WERI-Rb-1 (cell line): Measurements from ENCODE around the gene ADORA2B.

Source experiments
- DNase-seq: peaks from one replicate; pipeline ENCODE4 v3.0.0-alpha.2; 2020
- H3K27ac ChIP-seq: fragments of 250-450 bp; sonication (Bioruptor Pico); 2 replicates; pipeline ENCODE4 v1.5.1; 2020; ENCODE audit warnings: mild to moderate bottlenecking, moderate library complexity
- H3K27me3 ChIP-seq: fragments of 250-450 bp; sonication (Bioruptor Pico); 2 replicates; pipeline ENCODE4 v1.5.1; 2021; ENCODE audit warnings: mild to moderate bottlenecking, low read depth, moderate library complexity; ENCODE audit not compliant: insufficient read depth, severe bottlenecking
- H3K36me3 ChIP-seq: fragments of 250-450 bp; sonication (Bioruptor Pico); 2 replicates; pipeline ENCODE4 v1.5.1; 2020; ENCODE audit warnings: mild to moderate bottlenecking, moderate library complexity
- H3K4me3 ChIP-seq: 2 replicates; pipeline ENCODE4 v1.5.1; 2011; ENCODE audit warnings: low read depth, mild to moderate bottlenecking, control low read depth, low read length
- H3K9me3 ChIP-seq: fragments of 250-450 bp; sonication (Bioruptor Pico); 2 replicates; pipeline ENCODE4 v1.5.1; 2021; ENCODE audit warnings: mild to moderate bottlenecking, moderate library complexity; ENCODE audit not compliant: severe bottlenecking
- TF ChIP-seq, protein P1 (sequence below): IDR thresholded peaks from 2 replicates; pipeline ENCODE4 v1.5.1; 2011; ENCODE audit warnings: low read depth, mild to moderate bottlenecking, control low read depth, inconsistent platforms, low read length

ADORA2B gene

GRCh38 chr17:15926039-15926740 is 18.7 kb upstream of the ADORA2B start:
- TF ChIP-seq, protein P1, sequence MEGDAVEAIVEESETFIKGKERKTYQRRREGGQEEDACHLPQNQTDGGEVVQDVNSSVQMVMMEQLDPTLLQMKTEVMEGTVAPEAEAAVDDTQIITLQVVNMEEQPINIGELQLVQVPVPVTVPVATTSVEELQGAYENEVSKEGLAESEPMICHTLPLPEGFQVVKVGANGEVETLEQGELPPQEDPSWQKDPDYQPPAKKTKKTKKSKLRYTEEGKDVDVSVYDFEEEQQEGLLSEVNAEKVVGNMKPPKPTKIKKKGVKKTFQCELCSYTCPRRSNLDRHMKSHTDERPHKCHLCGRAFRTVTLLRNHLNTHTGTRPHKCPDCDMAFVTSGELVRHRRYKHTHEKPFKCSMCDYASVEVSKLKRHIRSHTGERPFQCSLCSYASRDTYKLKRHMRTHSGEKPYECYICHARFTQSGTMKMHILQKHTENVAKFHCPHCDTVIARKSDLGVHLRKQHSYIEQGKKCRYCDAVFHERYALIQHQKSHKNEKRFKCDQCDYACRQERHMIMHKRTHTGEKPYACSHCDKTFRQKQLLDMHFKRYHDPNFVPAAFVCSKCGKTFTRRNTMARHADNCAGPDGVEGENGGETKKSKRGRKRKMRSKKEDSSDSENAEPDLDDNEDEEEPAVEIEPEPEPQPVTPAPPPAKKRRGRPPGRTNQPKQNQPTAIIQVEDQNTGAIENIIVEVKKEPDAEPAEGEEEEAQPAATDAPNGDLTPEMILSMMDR: no peak
- H3K27me3 ChIP-seq: no peaks in the 10 kb centered on the region
- DNase-seq: no peak
- H3K4me3 ChIP-seq: no peak overlapping the region
- H3K9me3 ChIP-seq: no peaks in the 10 kb centered on the region
- no peak overlapping the region for H3K27ac ChIP-seq
- H3K36me3 ChIP-seq: no peaks in the 10 kb centered on the region

DNA sequence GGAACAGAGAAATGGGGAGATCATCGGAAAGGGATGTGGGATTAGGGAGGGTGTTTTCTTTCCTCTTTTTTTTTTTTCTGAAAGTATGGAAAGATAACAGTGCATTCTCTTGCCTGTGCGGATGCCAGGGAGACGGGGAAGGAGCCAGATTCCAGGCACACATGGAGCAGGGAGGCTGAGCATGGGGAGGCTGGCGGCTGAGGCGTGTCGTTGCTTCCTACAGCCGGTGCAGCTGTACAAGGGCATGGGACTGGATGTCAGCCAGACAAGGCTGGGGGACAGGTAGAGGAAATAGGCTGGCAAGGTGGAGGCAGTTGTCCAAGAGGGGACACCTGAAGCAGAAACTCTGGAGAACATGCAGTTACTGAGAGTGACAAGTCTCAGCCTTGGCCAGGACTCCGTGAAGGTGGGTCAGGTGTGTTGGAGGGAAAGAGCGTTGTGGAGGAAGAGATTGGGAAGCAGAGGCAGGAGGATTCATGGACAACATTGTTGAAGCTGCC is 16.6 kb upstream of the ADORA2B start:
- Histone ChIP-seq H3K36me3 (no peaks in the 10 kb centered on the region), H3K27me3 (no peaks in the 10 kb centered on the region), H3K4me3 (no peak overlapping the region), H3K9me3 (no peaks in the 10 kb centered on the region), H3K27ac (no peak overlapping the region)
- no peak for DNase-seq
- TF ChIP-seq, protein P1: no peak

DNA sequence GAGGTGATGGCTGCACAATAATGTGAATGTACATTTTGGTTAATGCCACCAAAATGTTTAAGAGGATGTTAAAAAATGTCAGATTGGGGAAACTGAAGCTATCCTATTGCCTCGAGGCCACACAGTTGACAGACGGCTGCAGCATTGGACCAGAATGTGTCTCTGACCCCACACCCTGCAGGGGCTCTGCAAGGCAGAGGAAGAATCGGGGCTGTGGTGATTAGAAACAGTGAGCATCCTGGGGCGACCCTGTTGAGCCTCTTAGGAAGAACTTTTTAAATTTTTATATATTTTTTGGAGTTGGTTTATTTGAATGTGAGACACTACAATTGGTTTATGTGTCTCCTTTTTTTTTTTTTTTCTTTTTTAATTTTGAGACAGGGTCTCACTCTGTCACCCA is 15.0 kb upstream of the ADORA2B start:
- Histone ChIP-seq H3K27me3 (no peaks in the 10 kb centered on the region), H3K4me3 (no peak overlapping the region), H3K27ac (no peak overlapping the region), H3K9me3 (no peaks in the 10 kb centered on the region), H3K36me3 (no peaks in the 10 kb centered on the region)
- DNase-seq: no peak
- TF ChIP-seq, protein P1: no peak

- no peak overlapping the region for H3K4me3 ChIP-seq
- TF ChIP-seq, protein P1: no peak
- H3K9me3 ChIP-seq: no peaks in the 10 kb centered on the region
- no peak for DNase-seq
- no peak overlapping the region for H3K27ac ChIP-seq
- H3K36me3 ChIP-seq: no peaks in the 10 kb centered on the region
- no peaks in the 10 kb centered on the region for H3K27me3 ChIP-seq
Observed at GRCh38 chr17:15930426-15930825, 14.5 kb upstream of the ADORA2B start.

DNA sequence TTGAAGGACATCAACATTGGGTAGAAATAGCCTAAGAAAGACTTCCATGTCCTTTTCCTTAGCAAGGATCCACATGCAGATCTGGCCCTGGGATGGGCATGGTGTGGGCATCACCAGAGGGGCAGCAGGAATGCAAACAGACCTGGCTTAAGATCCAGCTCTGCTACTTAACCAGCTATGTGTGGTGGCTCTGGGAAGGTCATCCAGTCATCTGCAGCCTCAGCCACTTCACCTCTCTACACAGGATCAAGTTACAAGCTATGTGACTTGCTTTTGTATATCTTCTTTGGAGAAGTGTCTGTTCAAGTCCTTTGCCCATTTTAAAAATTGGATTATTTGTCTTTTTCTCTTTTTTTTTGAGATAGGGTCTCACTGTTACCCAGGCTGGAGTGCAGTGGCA is 13.5 kb upstream of the ADORA2B start:
- Histone ChIP-seq H3K9me3 (no peaks in the 10 kb centered on the region), H3K27ac (no peak overlapping the region), H3K36me3 (no peaks in the 10 kb centered on the region), H3K4me3 (no peak overlapping the region), H3K27me3 (no peaks in the 10 kb centered on the region)
- TF ChIP-seq, protein P1: no peak
- no peak for DNase-seq

GRCh38 chr17:15934866-15935265 is 10.1 kb upstream of the ADORA2B start:
- Histone ChIP-seq H3K27ac (no peak overlapping the region), H3K9me3 (no peaks in the 10 kb centered on the region), H3K27me3 (no peaks in the 10 kb centered on the region), H3K4me3 (no peak overlapping the region), H3K36me3 (no peaks in the 10 kb centered on the region)
- DNase-seq: no peak
- TF ChIP-seq, protein P1: no peak
